Endothelial cell (in vitro differentiated cells): ENCODE results near the gene ATP6V0D1. TPM values are rescaled to one million over a fixed set of nuclear protein-coding genes. Genes with fewer than 3 reads are reported as not detected.
A peak's percentile ranks its signal among the peaks of the same experiment; 100 is the strongest.

Source experiments
- DNase-seq: peaks from one replicate; pipeline ENCODE4 v3.0.0; 2021; ENCODE audit warnings: low spot score
- H3K27ac Mint-ChIP-seq: one replicate; pipeline ENCODE4 v1.8.0; 2021; ENCODE audit warnings: mixed read lengths, inconsistent platforms; ENCODE audit not compliant: unreplicated experiment
- H3K27me3 Mint-ChIP-seq: one replicate; pipeline ENCODE4 v1.8.0; 2021; ENCODE audit warnings: mild to moderate bottlenecking, moderate library complexity, mixed read lengths, inconsistent platforms; ENCODE audit not compliant: unreplicated experiment
- H3K36me3 Mint-ChIP-seq: one replicate; pipeline ENCODE4 v1.8.0; 2021; ENCODE audit warnings: mild to moderate bottlenecking, low read depth, mixed read lengths, inconsistent platforms; ENCODE audit not compliant: unreplicated experiment
- H3K4me1 Mint-ChIP-seq: one replicate; pipeline ENCODE4 v1.8.0; 2021; ENCODE audit warnings: mild to moderate bottlenecking, mixed read lengths, inconsistent platforms; ENCODE audit not compliant: unreplicated experiment
- H3K4me3 Mint-ChIP-seq: one replicate; pipeline ENCODE4 v1.8.0; 2021; ENCODE audit warnings: mild to moderate bottlenecking, mixed read lengths, inconsistent platforms; ENCODE audit not compliant: unreplicated experiment
- H3K9me3 Mint-ChIP-seq: one replicate; pipeline ENCODE4 v1.8.0; 2021; ENCODE audit warnings: mixed read lengths, inconsistent platforms; ENCODE audit not compliant: unreplicated experiment
- CTCF ChIP-seq: fragments of 200-600 bp; sonication (generic); IDR thresholded peaks from one replicate; pipeline ENCODE4 v1.5.0; 2021; ENCODE audit warnings: antibody characterized with exemption; ENCODE audit not compliant: unreplicated experiment
- total RNA-seq: library from RNA; stranded (reverse); fragmentation: NEBNext Ultra II Directional; extraction: Animal tissue kit (Norgen Biotek cat#: 25700); gene quantifications from one replicate; pipeline ENCODE4 v1.2.1, GENCODE V29; 2021; ENCODE audit not compliant: unreplicated experiment

ATP6V0D1 gene
- total RNA-seq, 1 donor from 2014 or later: 107 TPM

GRCh38 chr16:67433131-67433719, 47.7 kb downstream of the ATP6V0D1 start:
- Mint-ChIP-seq H3K27ac (no peak overlapping the region), H3K36me3 (peaks cover 9% of the 10 kb centered on the region), H3K4me1 (peaks cover 28% of the 10 kb centered on the region), H3K27me3 (peaks cover 22% of the 10 kb centered on the region), H3K4me3 (peak overlapping the region; percentile 44), H3K9me3 (no peaks in the 10 kb centered on the region)
- TF ChIP-seq CTCF: no peak
- DNase-seq: no peak

GRCh38 chr16:67432506-67432890, 48.5 kb downstream of the ATP6V0D1 start:
- Mint-ChIP-seq H3K4me3 (no peak overlapping the region), H3K36me3 (peaks cover 3% of the 10 kb centered on the region), H3K4me1 (peaks cover 28% of the 10 kb centered on the region), H3K9me3 (no peaks in the 10 kb centered on the region), H3K27ac (no peak overlapping the region), H3K27me3 (peaks cover 22% of the 10 kb centered on the region)
- TF ChIP-seq CTCF: no peak
- no peak for DNase-seq

- no peak for DNase-seq
- no peak for TF ChIP-seq CTCF
- H3K4me1 Mint-ChIP-seq: peaks cover 28% of the 10 kb centered on the region
- H3K4me3 Mint-ChIP-seq: peak overlapping the region; percentile 77
- H3K9me3 Mint-ChIP-seq: no peaks in the 10 kb centered on the region
- no peak overlapping the region for H3K27ac Mint-ChIP-seq
- H3K27me3 Mint-ChIP-seq: peaks cover 22% of the 10 kb centered on the region
- H3K36me3 Mint-ChIP-seq: peaks cover 3% of the 10 kb centered on the region
These were observed 49.0 kb downstream of the ATP6V0D1 start for GRCh38 chr16:67431775-67432505.

- Mint-ChIP-seq H3K4me1 (peaks cover 28% of the 10 kb centered on the region), H3K27me3 (peaks cover 24% of the 10 kb centered on the region), H3K36me3 (peaks cover 3% of the 10 kb centered on the region), H3K9me3 (no peaks in the 10 kb centered on the region), H3K4me3 (peak within 1 kb of the TSS; percentile 77), H3K27ac (no peak within 1 kb of the TSS)
- no peak for TF ChIP-seq CTCF
- peak; percentile 54 for DNase-seq
These were observed 49.8 kb downstream of the ATP6V0D1 start, which contains the start of gene HSD11B2 for GRCh38 chr16:67430977-67431774. HSD11B2 (plus strand) TSS chr16:67431121; CDS start chr16:67431249, 128 bp downstream.
